Measurements from ENCODE around the gene IQCE. TPM values are rescaled to one million over a fixed set of nuclear protein-coding genes. Genes with fewer than 3 reads are reported as not detected.

Gene IQCE
- total RNA-seq, 1 experiment from 2014 or later = 21.4 TPM

DNA sequence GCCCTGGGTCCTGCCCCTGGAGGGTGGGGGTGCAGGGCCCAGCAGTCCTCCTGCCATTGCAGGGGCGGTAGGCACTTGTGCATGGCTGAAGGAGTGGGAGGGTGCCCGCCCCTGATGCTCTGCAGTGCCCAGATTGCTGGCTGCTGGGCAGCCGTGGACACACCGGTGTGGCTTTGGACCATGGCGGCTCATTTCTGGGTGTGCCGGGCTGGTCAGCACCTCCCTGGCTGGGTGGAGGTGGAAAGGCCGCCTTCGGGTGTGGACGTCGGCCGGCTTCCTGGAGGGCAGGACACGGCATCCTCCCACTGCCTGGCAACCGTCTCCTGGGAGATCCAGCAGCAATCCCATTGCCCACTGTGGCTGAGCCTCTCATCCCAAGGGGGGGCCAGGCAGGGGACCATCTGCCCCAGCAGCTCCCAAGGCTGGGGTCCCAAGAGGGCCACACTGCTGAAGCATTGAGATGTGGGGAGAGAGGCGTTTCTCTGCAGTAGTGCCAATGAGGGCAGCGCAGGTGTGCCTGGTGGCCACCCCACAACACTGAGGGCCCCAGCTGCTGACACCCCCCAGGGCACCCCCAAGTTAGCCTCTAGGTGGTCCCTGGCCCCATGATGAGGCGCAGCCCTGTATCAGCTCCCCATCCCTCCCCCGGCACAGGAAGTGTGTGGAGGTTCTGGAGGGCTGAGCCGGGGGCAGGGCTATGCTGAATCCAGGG is 85.9 kb downstream of the IQCE start (continued):
- TF ChIP-seq SRF (IDR thresholded peaks at IDR 0.05; ENCODE audit: low read depth) (no peak), SP1 (IDR thresholded peaks at IDR 0.05; ENCODE audit: low read depth) (no peak), CEBPB (IDR thresholded peaks at IDR 0.05; ENCODE audit: low read depth) (no peak), JUND (IDR thresholded peaks at IDR 0.05) (no peak)
- TF ChIP-seq, protein P1, sequence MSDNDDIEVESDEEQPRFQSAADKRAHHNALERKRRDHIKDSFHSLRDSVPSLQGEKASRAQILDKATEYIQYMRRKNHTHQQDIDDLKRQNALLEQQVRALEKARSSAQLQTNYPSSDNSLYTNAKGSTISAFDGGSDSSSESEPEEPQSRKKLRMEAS (IDR thresholded peaks at IDR 0.05) = no peak
- TF ChIP-seq, protein P2, sequence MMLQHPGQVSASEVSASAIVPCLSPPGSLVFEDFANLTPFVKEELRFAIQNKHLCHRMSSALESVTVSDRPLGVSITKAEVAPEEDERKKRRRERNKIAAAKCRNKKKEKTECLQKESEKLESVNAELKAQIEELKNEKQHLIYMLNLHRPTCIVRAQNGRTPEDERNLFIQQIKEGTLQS (IDR thresholded peaks at IDR 0.05) = no peak

GRCh38 chr7:2645274-2645868 is 86.6 kb downstream of the IQCE start:
- BruUV-seq (replicated peaks) = no TSS peak
- Histone ChIP-seq H2AFZ (ENCODE audit: low read depth, low read length, poor library complexity, severe bottlenecking) (no peak overlapping the region), H3K27ac (ENCODE audit: low read depth, low read length) (no peak overlapping the region), H3K4me2 (ENCODE audit: low read length) (no peak overlapping the region), H3K9me3 (ENCODE audit: control insufficient read depth in 1 of 2, insufficient read depth in 1 of 2, low read depth in 1 of 2, low read length in 2 of 2) (no peaks in the 10 kb centered on the region), H3K9ac (ENCODE audit: low read length) (no peak overlapping the region), H3K27me3 (ENCODE audit: insufficient read depth, low read length) (no peaks in the 10 kb centered on the region), H4K20me1 (ENCODE audit: insufficient read depth) (no peaks in the 10 kb centered on the region), H3K79me2 (ENCODE audit: insufficient read depth, low read length) (no peaks in the 10 kb centered on the region), H3K36me3 (ENCODE audit: control insufficient read depth in 1 of 2, insufficient read depth in 2 of 2, low read length in 2 of 2) (no peaks in the 10 kb centered on the region), H3K4me1 (ENCODE audit: control insufficient read depth in 1 of 2, insufficient read depth in 2 of 2, low read length in 2 of 2) (peaks cover 17 to 25% of the 10 kb centered on the region in 2 experiments), H3K4me3 (replicated peaks in 1 of 2; ENCODE audit: low read depth in 1 of 2, low read length in 2 of 2) (no peak overlapping the region), H3K9me2 (ENCODE audit: insufficient read depth) (no peaks in the 10 kb centered on the region)
- CTCF ChIA-PET = no interaction called here
- POLR2A ChIA-PET = no interaction called here
- intact Hi-C loops (cut with micrococcal nuclease) = no loop called here
- ATAC-seq (no peak), DNase-seq (ENCODE audit: low read depth, low spot score) (no peak)
- RAD21 ChIA-PET (ENCODE audit: low non-redundant PET in 1 of 2, low total read pairs in 2 of 2, uncharacterized antibody in 2 of 2, unreplicated experiment in 2 of 2) = no interaction called here
- no peak for TF ChIP-seq ZNF274 (IDR thresholded peaks at IDR 0.05; ENCODE audit: low read depth, low read length)
- no peak for TF ChIP-seq ELF1 (IDR thresholded peaks at IDR 0.05; ENCODE audit: borderline replicate concordance, low read depth)
- TF ChIP-seq, protein P2 (IDR thresholded peaks at IDR 0.05) = no peak
- no peak for TF ChIP-seq FOSL1 (IDR thresholded peaks at IDR 0.05; ENCODE audit: low read depth)
- TF ChIP-seq EGR1 (IDR thresholded peaks at IDR 0.05; ENCODE audit: low read depth) = no peak
- no peak for TF ChIP-seq ZFX (IDR thresholded peaks at IDR 0.05)
- TF ChIP-seq CBX3 (IDR thresholded peaks at IDR 0.05; ENCODE audit: low read depth) = no peak
- TF ChIP-seq, protein P3, sequence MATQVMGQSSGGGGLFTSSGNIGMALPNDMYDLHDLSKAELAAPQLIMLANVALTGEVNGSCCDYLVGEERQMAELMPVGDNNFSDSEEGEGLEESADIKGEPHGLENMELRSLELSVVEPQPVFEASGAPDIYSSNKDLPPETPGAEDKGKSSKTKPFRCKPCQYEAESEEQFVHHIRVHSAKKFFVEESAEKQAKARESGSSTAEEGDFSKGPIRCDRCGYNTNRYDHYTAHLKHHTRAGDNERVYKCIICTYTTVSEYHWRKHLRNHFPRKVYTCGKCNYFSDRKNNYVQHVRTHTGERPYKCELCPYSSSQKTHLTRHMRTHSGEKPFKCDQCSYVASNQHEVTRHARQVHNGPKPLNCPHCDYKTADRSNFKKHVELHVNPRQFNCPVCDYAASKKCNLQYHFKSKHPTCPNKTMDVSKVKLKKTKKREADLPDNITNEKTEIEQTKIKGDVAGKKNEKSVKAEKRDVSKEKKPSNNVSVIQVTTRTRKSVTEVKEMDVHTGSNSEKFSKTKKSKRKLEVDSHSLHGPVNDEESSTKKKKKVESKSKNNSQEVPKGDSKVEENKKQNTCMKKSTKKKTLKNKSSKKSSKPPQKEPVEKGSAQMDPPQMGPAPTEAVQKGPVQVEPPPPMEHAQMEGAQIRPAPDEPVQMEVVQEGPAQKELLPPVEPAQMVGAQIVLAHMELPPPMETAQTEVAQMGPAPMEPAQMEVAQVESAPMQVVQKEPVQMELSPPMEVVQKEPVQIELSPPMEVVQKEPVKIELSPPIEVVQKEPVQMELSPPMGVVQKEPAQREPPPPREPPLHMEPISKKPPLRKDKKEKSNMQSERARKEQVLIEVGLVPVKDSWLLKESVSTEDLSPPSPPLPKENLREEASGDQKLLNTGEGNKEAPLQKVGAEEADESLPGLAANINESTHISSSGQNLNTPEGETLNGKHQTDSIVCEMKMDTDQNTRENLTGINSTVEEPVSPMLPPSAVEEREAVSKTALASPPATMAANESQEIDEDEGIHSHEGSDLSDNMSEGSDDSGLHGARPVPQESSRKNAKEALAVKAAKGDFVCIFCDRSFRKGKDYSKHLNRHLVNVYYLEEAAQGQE (IDR thresholded peaks at IDR 0.05; ENCODE audit: low read depth) = no peak
- no peak for TF ChIP-seq SP1 (IDR thresholded peaks at IDR 0.05; ENCODE audit: low read depth)
- no peak for TF ChIP-seq POLR2AphosphoS5 (IDR thresholded peaks at IDR 0.05; ENCODE audit: low read depth, low read length)
- no peak for TF ChIP-seq EZH2phosphoT487 (IDR thresholded peaks at IDR 0.05; ENCODE audit: borderline replicate concordance)
- TF ChIP-seq SIN3A (IDR thresholded peaks at IDR 0.05; ENCODE audit: low read depth) = no peak
- no peak for TF ChIP-seq TCF7L2 (IDR thresholded peaks at IDR 0.05; ENCODE audit: borderline replicate concordance, extremely low read depth, insufficient read depth, insufficient read length)
- TF ChIP-seq, protein P4, sequence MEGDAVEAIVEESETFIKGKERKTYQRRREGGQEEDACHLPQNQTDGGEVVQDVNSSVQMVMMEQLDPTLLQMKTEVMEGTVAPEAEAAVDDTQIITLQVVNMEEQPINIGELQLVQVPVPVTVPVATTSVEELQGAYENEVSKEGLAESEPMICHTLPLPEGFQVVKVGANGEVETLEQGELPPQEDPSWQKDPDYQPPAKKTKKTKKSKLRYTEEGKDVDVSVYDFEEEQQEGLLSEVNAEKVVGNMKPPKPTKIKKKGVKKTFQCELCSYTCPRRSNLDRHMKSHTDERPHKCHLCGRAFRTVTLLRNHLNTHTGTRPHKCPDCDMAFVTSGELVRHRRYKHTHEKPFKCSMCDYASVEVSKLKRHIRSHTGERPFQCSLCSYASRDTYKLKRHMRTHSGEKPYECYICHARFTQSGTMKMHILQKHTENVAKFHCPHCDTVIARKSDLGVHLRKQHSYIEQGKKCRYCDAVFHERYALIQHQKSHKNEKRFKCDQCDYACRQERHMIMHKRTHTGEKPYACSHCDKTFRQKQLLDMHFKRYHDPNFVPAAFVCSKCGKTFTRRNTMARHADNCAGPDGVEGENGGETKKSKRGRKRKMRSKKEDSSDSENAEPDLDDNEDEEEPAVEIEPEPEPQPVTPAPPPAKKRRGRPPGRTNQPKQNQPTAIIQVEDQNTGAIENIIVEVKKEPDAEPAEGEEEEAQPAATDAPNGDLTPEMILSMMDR (IDR thresholded peaks at IDR 0.05 in 2 of 3, conservative IDR thresholded peaks at IDR 0.05 in 1 of 3; ENCODE audit: borderline replicate concordance in 1 of 3, insufficient read depth in 1 of 3, low read depth in 2 of 3, low read length in 2 of 3) = no peak
- no peak for TF ChIP-seq CEBPB (IDR thresholded peaks at IDR 0.05; ENCODE audit: low read depth)
- no peak for TF ChIP-seq RAD21 (IDR thresholded peaks at IDR 0.05; ENCODE audit: low read depth)
- TF ChIP-seq, protein P1 (IDR thresholded peaks at IDR 0.05) = no peak
